ENCODE measurements around the gene ZNF576.

DNA sequence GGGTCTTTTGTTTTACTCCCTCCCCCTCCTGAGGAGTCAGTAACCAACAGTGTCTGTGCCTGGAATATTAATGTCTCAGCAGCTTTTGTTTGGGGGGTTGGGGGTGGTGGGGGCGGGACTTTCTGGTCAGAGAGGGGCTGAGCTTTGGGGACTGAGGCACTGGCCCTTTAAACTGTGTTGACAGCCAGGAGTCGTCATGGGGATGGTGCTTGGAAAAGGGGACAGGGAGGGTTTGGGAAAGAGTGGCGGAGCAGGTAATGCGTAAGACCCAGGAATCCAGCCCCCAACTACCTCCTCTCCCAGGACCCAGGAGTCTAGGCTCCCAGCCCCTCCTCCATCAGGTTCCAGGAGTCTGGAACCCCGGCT lies 38.1 kb downstream of the ZNF576 start:
- no peak for TF ChIP-seq EZH2 (IDR thresholded peaks at IDR 0.05; ENCODE audit: borderline replicate concordance, insufficient read depth, low read depth, low read length, poor library complexity, severe bottlenecking)
- TF ChIP-seq, protein P1, sequence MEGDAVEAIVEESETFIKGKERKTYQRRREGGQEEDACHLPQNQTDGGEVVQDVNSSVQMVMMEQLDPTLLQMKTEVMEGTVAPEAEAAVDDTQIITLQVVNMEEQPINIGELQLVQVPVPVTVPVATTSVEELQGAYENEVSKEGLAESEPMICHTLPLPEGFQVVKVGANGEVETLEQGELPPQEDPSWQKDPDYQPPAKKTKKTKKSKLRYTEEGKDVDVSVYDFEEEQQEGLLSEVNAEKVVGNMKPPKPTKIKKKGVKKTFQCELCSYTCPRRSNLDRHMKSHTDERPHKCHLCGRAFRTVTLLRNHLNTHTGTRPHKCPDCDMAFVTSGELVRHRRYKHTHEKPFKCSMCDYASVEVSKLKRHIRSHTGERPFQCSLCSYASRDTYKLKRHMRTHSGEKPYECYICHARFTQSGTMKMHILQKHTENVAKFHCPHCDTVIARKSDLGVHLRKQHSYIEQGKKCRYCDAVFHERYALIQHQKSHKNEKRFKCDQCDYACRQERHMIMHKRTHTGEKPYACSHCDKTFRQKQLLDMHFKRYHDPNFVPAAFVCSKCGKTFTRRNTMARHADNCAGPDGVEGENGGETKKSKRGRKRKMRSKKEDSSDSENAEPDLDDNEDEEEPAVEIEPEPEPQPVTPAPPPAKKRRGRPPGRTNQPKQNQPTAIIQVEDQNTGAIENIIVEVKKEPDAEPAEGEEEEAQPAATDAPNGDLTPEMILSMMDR (IDR thresholded peaks at IDR 0.05), result no peak
